GM18867 (cell line): ENCODE data around the gene SGTB.
"Not testable (repeated sequence)": the region's sequence is repeated elsewhere in the genome, so short reads cannot be mapped to it uniquely, and the experiment has no call there.

Experiments used
- ATAC-seq: cut with Tn5 transposase; IDR thresholded peaks from one replicate; pipeline ENCODE4 v1.9.1; 2021; ENCODE audit warnings: mild to moderate bottlenecking, moderate library complexity; ENCODE audit not compliant: unreplicated experiment

Gene SGTB

DNA sequence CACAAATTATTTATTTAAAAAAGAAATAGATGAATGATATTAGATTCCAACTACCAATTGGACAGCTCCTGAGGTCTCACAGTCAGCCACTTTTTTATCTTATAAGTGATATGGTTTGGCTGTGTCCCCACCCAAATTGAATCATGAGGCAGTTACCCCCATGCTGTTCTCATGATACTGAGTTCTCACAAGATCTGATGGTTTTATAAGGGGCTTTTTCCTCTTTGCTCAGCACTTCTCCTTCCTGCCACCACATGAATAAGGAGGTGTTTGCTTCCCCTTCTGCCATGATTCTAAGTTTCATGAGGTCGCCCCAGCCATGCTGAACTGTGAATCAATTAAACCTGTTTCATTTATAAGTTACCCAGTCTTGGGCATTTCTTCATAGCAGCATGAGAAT lies 13.0 kb upstream of the SGTB start:
- no peak for ATAC-seq

DNA sequence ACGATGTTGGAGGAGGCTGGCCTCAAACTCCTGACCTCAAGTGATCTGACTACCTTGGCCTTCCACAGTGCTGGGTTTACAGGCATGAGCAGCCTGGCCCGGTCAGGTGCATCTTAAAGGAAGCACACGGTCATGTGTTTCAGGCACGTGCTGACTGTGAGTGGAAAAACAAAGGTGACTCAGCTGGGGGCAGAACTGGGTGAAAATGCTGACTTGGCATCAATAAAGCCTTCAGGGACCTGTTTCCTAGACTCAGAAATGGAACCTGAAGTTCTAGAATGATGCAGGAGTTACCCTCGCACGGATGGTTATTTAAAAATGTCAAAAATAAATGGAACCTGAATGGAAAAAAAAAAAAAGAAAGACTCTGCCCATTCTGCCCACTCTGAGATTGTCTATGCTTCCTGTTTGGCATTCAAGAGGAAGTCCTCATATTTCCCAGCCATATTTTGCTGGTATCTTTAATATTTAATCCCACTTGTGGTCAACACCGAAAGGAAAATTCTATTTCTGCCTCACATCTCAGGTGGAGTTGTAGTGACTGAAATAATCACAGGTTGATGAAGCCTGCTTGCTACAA lies 12.4 kb upstream of the SGTB start:
- not testable (repeated sequence) for ATAC-seq

DNA sequence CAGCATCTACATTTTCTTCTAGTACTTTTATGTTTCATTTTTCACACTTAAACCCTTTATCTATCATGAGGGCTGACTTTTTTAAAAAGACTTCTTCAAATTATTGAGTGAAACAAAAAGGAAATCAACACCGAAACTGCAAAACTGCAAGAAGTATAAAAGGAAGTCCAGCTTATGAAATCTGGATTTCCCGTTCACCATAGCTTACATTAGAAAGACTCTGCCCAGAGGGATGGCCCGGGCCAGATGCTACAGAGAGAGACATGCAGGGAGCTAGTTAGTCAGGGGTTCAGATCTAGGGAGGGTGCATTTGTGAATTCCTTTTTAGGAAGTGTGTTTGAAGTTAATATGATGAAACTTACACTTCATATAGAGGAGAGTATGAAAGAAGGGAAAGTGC lies 10.1 kb upstream of the SGTB start:
- not testable (repeated sequence) for ATAC-seq

DNA sequence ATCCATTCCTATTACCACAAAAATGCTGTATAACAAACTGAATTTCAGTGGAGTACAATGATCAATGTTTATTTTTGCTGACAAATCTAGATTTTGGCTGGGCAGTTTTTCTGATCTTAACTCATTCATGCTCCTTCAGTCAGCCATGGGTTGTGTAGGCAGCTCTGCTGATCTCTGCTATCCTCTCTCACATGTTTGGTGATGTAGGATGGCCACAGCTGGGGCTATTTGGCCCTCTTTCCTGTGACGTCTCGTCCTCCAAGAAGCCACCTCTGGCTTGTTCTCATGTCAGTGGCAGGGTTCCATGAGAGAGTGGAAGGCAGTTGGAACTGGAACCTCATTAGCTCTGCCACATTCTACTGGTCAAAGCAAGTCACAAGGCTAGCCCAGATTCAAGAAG lies 9.0 kb upstream of the SGTB start:
- ATAC-seq: no peak

DNA sequence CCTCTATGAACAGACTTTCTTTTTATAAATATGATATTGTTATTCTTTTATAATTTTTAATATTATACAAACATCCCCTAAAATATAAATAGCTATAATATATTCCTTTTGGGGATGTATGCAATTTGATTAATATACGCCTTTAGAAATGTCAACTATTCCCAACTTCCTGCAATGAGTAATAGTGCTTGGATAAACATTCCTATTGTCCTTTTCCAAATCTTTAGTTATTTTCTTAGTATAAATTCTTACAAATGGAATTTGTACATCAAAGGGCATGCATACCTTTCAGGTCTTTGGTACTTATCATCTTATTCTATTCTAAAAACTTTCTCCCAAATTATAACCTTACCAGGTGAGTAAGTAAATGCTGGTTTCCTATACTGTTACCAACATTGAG lies 6.3 kb upstream of the SGTB start:
- no peak for ATAC-seq

DNA sequence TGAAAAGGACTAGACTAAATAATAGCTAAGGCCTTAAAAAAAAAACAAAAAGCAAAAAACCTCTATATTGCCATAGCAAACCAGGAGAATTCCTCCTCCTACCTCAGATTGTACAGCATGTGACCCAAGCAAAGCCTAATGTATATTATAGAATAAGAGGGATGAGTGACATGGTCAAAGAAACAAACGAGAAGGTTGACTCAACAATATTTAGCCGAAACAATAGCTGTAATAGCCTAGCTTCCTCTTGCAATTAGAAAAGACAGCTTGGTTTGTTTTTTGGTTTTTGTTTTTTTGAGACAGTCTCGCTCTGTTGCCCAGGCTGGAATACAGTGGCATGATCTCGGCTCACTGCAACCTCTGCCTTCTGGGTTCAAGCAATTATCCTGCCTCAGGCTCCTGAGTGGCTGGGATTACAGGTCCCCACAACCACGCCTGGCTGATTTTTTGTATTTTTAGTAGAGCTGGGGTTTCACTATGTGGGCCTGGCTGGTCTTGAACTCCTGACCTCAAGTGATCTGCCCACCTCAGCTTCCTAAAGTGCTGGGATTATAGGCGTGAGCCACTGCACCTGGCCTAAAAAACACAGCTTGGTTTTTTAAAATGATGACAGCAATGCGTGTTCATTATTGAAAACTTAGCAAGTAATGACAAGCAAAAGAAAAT lies 5.7 kb upstream of the SGTB start:
- no peak for ATAC-seq

DNA sequence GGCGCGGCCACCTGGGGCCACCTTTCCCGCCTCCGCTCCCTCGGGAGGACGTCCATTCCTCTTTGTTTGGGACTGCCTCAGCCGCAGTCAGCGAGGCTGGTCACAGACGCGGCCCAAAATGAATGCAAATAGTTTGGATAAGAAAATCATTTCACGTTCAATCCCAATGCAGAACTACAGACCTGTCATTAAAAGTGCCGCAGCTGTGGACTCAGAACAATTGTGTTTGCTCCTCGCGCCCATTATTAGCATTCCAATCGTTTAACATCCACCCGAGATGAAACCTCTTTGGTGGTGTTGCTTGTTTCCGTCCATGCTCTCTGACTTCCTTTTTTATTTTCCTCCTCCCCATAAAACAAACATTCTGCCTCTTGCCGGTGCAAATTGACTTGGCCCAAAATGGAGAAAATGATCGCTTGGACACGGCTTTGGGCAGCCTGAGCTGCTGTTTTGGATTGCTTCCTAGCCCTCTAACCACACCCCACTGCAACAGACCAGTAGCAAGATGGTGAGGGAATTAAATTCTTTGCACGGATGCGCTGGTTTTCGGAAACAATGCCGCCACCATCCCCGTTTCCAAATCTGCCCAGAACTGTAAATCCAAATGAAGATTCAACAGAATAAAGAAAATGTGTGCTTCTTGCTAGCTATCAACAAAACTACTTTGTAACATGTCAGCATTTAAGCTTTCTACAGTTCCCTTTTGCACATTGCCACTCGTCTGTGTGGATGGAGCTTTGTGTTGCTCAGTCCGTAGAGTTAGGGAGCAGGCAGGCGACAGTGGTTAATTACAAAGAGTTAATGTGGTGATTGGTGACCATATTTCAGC lies 880 bp upstream of the SGTB start:
- peak; percentile 11 for ATAC-seq

DNA sequence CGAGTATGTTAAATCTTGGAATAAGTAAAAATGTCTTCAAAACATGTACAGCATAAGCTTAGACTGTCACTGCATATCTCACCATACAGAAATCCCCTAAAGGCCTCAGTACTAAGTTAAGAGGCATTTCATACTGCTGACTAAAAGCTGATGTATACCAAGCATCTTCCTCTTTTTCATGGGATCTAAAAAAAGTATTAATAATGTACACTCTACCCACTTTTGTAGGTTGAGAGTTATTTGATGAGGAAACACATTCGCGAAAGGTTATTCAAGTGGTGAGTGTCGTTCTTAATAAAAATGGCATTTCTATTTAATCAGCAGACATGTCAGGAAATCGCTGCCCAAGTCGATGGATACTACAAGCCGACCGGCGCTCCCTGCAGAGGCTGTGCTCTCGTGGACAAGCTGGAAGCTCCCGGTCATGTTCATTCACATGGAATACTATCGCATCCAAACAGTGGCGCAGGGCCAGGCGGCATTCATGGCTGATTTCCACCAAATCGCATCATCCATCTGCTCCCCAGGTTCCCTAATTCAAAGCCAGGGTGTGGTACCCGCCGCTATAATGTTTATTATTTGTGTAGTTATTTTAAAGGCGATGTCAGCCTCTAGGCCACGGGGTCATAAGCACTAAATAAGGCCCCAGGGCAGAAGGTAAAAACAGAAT lies 724 bp downstream of the SGTB start:
- peak; percentile 26 for ATAC-seq

DNA sequence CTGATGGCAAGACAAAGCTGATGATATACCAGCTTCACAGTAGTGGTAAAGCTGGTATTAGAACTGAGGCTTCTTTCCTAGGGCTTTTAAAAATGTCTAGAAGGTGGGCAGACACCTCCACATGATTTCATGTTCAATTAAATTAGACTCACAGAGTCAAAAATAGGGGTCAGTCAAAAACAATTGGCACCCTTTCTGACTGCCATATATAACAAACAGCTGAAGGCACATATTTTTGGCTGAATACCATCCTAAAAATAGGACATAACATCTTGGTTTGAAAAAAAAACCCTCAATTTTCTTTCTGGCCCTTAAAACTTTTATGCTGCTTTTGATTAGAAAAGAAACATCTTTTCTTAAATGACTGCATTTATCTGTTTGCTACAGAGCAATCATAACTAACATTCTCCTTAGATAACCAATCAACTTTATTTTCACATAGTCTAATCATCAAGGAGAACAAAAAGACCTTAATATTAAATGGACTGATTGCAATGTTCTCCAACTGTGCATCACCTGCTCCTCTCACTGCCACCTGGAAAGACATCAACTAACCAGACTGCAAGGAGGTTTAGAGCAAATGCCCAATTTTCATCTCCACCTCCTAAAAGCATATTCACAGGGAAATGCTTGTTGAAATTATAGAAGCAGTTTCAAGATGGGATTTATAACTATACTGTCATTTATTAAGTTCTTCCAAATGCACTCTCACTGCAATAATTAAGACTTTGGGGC lies 3.2 kb downstream of the SGTB start:
- no peak for ATAC-seq

DNA sequence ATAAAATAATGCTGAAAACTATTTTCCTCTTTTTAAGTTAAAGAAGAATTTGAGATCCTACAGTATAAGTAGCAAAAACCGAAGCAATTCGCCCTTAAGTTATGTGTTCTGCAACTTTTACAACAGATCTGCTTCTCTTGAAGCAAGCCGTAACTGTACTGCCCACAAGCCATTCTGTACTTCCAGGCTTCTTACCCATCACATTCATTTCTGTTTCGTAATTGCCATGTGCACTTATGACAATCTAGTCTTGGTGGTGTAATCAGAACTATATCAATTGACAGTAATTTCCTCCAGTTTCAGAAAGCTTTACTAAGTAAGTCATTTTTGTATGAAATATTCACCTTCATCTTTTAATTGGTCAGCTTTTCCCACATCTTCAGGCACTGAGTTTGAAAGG lies 13.8 kb downstream of the SGTB start:
- ATAC-seq: no peak

DNA sequence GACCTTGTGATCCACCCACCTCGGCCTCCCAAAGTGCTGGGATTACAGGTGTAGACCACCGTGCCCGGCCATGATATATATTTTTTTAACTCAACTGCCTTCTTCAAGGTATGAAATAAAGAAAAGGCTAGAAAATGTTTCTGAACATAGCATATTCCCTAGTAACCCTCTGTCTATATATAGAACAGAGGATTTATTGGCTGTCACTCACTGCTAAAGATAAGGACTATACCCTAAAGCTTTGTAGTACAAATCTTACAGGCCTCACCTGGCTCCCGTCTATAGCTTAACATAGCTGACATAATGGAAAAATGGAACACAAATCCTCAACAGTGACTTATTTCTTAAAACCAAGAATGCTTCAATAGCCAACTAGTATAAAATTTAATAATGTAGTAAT lies 14.2 kb downstream of the SGTB start:
- ATAC-seq: no peak

DNA sequence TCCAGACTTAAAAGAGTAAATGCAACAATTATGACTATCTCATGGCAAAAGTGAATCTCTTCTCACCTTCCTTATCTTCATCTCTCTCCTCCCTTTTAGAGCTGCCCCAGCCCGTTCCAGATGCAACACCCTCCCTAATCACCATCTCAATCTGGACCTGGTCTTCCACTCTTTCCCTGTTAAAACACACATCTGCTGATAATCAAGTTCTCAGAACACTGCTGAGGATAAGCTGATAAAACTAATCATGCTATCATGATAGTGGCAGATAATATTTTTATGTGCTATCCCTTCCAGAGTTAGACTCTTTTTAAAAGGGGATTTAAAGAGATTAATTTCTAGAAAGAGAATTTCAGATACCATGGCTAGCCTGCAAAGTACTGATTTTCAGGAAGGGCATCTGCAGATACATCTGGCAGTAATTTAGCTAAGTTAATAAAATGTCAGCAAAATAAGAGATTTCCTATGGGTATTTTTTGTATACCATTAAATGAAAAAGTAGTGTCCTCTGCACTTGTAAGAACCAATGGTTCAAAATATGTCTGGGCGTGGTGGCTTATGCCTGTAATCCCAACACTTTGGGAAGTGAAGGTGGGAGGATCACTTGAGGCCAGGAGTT lies 17.2 kb downstream of the SGTB start:
- ATAC-seq: no peak

DNA sequence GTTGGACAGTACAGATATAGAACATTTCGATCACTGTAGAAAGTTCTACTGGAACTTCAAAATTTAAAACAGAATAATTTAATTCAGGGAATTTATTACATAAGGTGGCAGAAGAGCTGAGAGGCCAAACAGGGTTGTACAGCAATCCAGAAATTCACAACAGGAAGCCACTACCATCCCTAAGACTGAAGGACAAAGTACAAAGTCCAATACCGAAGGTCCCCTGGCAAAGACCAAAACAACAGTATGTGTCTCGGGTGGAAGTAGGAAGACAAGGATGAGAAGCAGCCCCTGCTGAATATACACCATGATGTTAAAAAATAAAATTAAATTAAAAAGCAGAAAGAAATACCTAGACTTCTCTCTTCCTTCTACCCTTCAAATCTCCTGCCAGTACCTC lies 19.9 kb downstream of the SGTB start:
- ATAC-seq: no peak

DNA sequence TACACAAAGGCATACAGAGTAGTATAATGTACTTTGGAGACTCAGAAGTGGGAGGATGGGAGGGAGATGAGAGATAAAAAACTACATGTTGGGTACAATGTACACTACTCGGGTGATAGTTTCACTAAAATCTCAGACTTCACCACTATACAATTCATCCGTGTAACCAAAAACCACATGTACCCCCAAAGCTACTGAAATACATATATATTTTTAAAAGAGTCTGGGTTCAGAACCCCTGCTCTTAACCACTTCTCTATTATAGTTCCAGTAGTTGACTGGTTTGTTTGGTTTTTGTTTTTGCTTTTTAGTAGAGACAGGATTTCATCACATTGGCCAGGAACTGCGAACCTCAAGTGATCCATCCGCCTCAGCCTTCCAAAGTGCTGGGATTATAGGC lies 22.6 kb downstream of the SGTB start:
- no peak for ATAC-seq

DNA sequence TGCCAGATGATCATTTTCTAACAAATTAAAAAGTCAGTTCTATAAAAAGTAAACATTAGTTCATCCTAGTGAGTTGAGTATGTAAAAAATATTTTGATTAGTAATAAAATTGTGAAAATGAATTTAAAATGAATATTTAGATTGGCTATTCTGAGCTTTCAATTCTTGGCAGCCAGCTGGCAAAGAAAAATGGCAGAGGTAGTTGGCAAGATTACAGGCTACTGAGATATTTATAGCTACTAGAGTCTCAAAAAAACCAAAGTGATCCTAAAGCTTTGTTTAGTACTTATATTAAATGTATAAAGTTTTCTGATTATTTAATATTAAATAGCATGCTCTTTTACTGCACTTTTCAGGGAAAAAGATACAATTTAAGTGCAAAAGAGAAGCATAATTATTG lies 25.0 kb downstream of the SGTB start:
- no peak for ATAC-seq

DNA sequence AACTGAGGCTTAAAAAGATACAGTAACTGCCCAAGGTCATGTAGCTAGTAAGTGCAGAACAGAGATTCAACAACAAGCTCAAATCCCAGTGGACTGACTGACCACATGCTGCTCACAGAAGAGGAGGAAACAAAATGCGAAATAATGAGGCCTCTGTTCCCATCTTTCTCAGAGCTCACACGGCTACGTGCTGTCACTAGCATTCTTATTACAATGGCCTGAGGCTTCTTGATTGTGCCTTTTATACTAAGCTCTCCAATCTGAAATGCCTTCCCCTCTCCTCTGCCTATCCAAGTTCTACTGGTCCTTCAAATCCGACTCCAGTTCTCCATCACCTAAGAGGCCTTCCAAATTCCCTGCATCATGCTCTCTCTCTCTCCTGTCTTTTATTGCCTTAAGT lies 26.0 kb downstream of the SGTB start:
- ATAC-seq: no peak

DNA sequence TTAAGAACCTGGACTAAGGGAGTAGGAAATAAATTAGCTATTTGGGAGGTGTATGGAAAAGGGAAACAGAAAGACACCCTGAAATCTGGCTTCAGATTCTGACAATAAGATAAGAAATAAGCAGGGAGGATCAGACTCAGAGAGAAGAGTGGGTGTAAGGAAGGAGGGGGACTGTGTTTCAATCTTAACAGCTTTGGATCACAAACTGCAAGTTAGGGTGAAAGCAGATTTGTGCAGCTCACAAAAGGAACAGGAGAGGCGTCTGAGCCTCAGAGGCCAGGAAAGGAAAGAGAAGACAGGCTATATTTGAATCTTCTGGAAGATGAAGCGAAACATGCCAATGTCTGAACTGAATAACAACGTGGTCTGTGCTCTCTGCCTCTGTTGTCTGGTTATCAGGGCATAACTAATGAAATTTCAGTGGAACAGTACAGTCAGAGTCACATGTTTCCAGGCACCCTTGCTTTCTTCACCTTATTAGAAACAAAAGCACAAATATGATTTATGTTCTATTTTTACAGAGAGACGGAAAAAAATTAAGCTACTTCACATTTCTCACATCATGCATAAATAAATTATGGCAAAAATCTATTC lies 26.6 kb downstream of the SGTB start:
- ATAC-seq: no peak

DNA sequence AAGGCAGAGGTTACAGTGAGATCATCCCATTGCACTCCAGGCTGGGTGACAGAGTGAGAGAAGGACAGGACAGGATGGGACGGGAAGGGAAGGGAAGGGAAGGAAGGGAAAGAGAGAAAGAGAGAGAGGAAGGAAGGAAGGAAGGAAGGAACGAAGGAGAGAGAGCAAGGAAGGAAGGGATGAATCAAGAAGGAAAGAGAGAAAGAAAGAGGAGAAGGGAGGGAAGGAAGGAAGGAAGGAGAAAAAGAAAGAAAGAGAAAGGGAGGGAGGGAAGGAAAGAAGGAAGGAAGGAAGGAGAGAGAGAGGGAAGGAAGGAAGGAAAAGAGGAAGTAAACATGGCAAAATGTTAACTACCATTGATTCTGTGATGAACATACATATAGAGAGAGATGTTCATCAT lies 28.8 kb downstream of the SGTB start:
- ATAC-seq: no peak

DNA sequence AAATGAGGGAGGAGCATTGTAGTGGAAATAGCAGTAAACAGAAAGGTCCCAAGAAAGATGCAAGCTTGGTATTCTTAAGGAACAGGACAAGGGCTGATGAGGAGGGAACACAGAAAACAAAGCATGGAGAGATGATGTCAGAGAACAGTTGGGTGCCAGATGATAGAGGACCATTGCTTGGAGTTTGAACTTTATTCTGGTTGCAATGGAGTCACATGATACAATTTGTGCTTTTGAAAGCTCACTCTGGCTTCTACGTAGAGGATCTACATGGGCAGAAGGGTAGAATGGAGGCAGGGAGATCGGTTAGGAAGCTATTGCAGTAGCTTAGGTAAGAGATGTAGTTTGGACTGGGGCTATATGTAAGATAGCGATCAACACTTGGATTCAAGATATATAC lies 39.8 kb downstream of the SGTB start:
- no peak for ATAC-seq

DNA sequence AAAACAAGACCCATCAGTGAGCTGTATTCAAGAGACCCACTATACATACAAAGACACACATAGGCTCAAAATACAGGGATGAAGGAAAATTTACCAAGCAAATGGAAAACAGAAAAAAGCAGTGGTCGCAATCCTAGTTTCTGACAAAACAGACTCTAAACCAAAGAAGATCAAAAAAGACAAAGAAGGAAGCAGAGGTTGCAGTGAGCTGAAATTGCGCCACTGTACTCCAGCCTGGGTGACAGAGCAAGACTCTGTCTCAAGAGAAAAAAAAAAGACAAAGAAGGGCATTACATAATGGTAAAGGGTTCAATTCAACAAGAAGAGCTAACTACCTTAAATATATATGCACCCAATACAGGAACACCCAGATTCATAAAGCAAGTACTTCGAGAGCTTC lies 45.9 kb downstream of the SGTB start:
- not testable (repeated sequence) for ATAC-seq
